H1 (cell line): ENCODE results near the gene TCEANC2. TPM values are rescaled to one million over a fixed set of nuclear protein-coding genes. Genes with fewer than 3 reads are reported as not detected.
"Not testable (repeated sequence)": the region's sequence is repeated elsewhere in the genome, so short reads cannot be mapped to it uniquely, and the experiment has no call there.

Experiments used
- CTCF ChIA-PET: fragments of 300-600 bp; sonication (Branson Sonifier 250); formaldehyde crosslinking; loops from one replicate; lab custom pipeline; 2021; ENCODE audit not compliant: partially characterized antibody; lab: Charles Lee
- POLR2A ChIA-PET: fragments of 300-600 bp; sonication (Branson Sonifier 250); formaldehyde crosslinking; loops from one replicate; lab custom pipeline; 2021; ENCODE audit warnings: inconsistent platforms; ENCODE audit not compliant: partially characterized antibody; lab: Charles Lee
- DNase-seq, 2 experiments: peaks; one replicate each; pipeline versions ENCODE4 v3.0.0 to v3.0.0-alpha.2; 2010 to 2022; ENCODE audit warnings: low spot score in 2 of 2, low read depth in 1 of 2, mixed read lengths in 1 of 2
- FAIRE-seq: peaks from 2 replicates; lab custom pipeline; 2011; peaks lifted over from hg19 to GRCh38; lab: Jason Lieb, UNC
- H2AFZ ChIP-seq: 2 replicates; pipeline ENCODE4 v1.8.1; 2012; ENCODE audit warnings: low read length, inconsistent platforms
- H2AK5ac ChIP-seq: 2 replicates; pipeline ENCODE4 v1.6.1; 2013; ENCODE audit warnings: low read depth, low read length
- H2BK120ac ChIP-seq: replicated peaks from 2 replicates; pipeline ENCODE3; 2013; ENCODE audit warnings: low read depth, low read length, inconsistent platforms
- H2BK12ac ChIP-seq: 2 replicates; pipeline ENCODE4 v1.6.1; 2013; ENCODE audit warnings: low read depth, low read length
- H2BK15ac ChIP-seq: 2 replicates; pipeline ENCODE4 v1.6.1; 2013; ENCODE audit warnings: low read length
- H2BK20ac ChIP-seq: 2 replicates; pipeline ENCODE4 v1.6.1; 2013; ENCODE audit warnings: low read length
- H2BK5ac ChIP-seq: 2 replicates; pipeline ENCODE4 v1.6.1; 2013; ENCODE audit warnings: low read depth, low read length
- H3K14ac ChIP-seq: 2 replicates; pipeline ENCODE4 v1.6.1; 2013; ENCODE audit warnings: inconsistent platforms; ENCODE audit not compliant: insufficient read length
- H3K18ac ChIP-seq: 2 replicates; pipeline ENCODE4 v1.6.1; 2013; ENCODE audit warnings: low read length; ENCODE audit errors: extremely low read depth
- H3K23ac ChIP-seq: 2 replicates; pipeline ENCODE4 v1.6.1; 2013; ENCODE audit warnings: inconsistent platforms; ENCODE audit not compliant: insufficient read length
- H3K23me2 ChIP-seq: 2 replicates; pipeline ENCODE4 v1.6.1; 2013; ENCODE audit warnings: low read depth, low read length
- H3K27ac ChIP-seq: 2 replicates; pipeline ENCODE4 v1.6.1; 2011; ENCODE audit warnings: low read depth, low read length, inconsistent platforms
- H3K27me3 ChIP-seq, 4 experiments: replicated peaks in 1 of 4; 1 replicate in 1 of 4; 2 replicates in 3 of 4; pipeline versions ENCODE4 v1.6.1 to v1.8.1; 2011 to 2013; ENCODE audit warnings: low read length in 3 of 4, mild to moderate bottlenecking in 3 of 4, inconsistent platforms in 2 of 4, mixed read lengths in 2 of 4, moderate library complexity in 1 of 4; ENCODE audit not compliant: control insufficient read depth in 3 of 4, insufficient read depth in 3 of 4; ENCODE audit errors: extremely low read depth in 1 of 4
- H3K36me3 ChIP-seq, 4 experiments: 2 replicates each; pipeline versions ENCODE4 v1.6.1 to v1.8.1; 2011 to 2013; ENCODE audit warnings: mild to moderate bottlenecking in 4 of 4, low read length in 3 of 4, moderate library complexity in 2 of 4, control low read depth in 1 of 4, inconsistent platforms in 1 of 4; ENCODE audit not compliant: insufficient read depth in 4 of 4, control insufficient read depth in 2 of 4
- H3K4ac ChIP-seq: replicated peaks from 2 replicates; pipeline ENCODE3; 2013; ENCODE audit warnings: low read length, low read depth, mixed read lengths, inconsistent platforms; ENCODE audit not compliant: insufficient read length
- H3K4me1 ChIP-seq, 4 experiments: replicated peaks in 1 of 4; 1 replicate in 1 of 4; 2 replicates in 3 of 4; pipeline versions ENCODE4 v1.6.1 to v1.8.1; 2011 to 2013; ENCODE audit warnings: low read length in 3 of 4, inconsistent platforms in 2 of 4, mixed read lengths in 1 of 4; ENCODE audit not compliant: insufficient read depth in 4 of 4, control insufficient read depth in 3 of 4
- H3K4me2 ChIP-seq, 2 experiments: 2 replicates each; pipeline versions ENCODE4 v1.6.1 to v1.8.1; 2011 to 2013; ENCODE audit warnings: low read depth in 2 of 2, low read length in 2 of 2, control low read depth in 1 of 2, inconsistent platforms in 1 of 2, mild to moderate bottlenecking in 1 of 2; ENCODE audit not compliant: insufficient read depth in 1 of 2
- H3K4me3 ChIP-seq, 4 experiments: fragments of 200-600, 300-600 bp in 1 of 4; sonication (generic), shearing (Covaris generic), sonication (Bioruptor Twin) in 1 of 4; 2 replicates each; pipeline versions ENCODE4 v1.5.1 to v1.8.1; 2011 to 2016; ENCODE audit warnings: low read length in 4 of 4, low read depth in 3 of 4, control low read depth in 2 of 4, inconsistent platforms in 2 of 4, mild to moderate bottlenecking in 2 of 4, mixed read lengths in 1 of 4, moderate library complexity in 1 of 4; ENCODE audit not compliant: insufficient read depth in 2 of 4; ENCODE audit errors: extremely low read depth in 1 of 4
- H3K56ac ChIP-seq: replicated peaks from 2 replicates; pipeline ENCODE3; 2013; ENCODE audit warnings: low read depth, mild to moderate bottlenecking, mixed read lengths, low read length, inconsistent platforms; ENCODE audit not compliant: insufficient read length
- H3K79me1 ChIP-seq: 2 replicates; pipeline ENCODE4 v1.6.1; 2013; ENCODE audit warnings: low read depth, low read length, control low read depth
- H3K79me2 ChIP-seq, 2 experiments: 2 replicates each; pipeline versions ENCODE4 v1.6.1 to v1.8.1; 2012 to 2013; ENCODE audit warnings: low read length in 2 of 2, mild to moderate bottlenecking in 2 of 2, inconsistent platforms in 1 of 2; ENCODE audit not compliant: insufficient read depth in 2 of 2, control insufficient read depth in 1 of 2
- H3K9ac ChIP-seq, 4 experiments: replicated peaks in 1 of 4; 1 replicate in 1 of 4; 2 replicates in 3 of 4; pipeline versions ENCODE4 v1.6.1 to v1.8.1; 2011 to 2013; ENCODE audit warnings: low read depth in 3 of 4, low read length in 3 of 4, control low read depth in 2 of 4, mild to moderate bottlenecking in 2 of 4, moderate library complexity in 2 of 4, inconsistent platforms in 1 of 4; ENCODE audit errors: extremely low read depth in 1 of 4
- H3K9me3 ChIP-seq, 2 experiments: 2 replicates each; pipeline versions ENCODE4 v1.6.1 to v1.8.1; 2012 to 2013; ENCODE audit warnings: mild to moderate bottlenecking in 2 of 2, moderate library complexity in 2 of 2, control low read depth in 1 of 2, inconsistent platforms in 1 of 2, low read depth in 1 of 2, low read length in 1 of 2, mixed read lengths in 1 of 2; ENCODE audit not compliant: insufficient read depth in 2 of 2
- H4K20me1 ChIP-seq, 2 experiments: replicated peaks in 1 of 2; 2 replicates each; pipeline versions ENCODE3 to v1.8.1; 2011 to 2013; ENCODE audit warnings: inconsistent platforms in 2 of 2, low read length in 2 of 2, mild to moderate bottlenecking in 1 of 2; ENCODE audit not compliant: insufficient read depth in 2 of 2, control insufficient read depth in 1 of 2
- H4K5ac ChIP-seq: 2 replicates; pipeline ENCODE4 v1.6.1; 2013; ENCODE audit warnings: low read length, low read depth, mixed read lengths, inconsistent platforms; ENCODE audit not compliant: insufficient read length
- H4K8ac ChIP-seq: 2 replicates; pipeline ENCODE4 v1.8.0; 2013; ENCODE audit warnings: mild to moderate bottlenecking, moderate library complexity, low read length, inconsistent platforms; ENCODE audit not compliant: insufficient read depth; ENCODE audit errors: extremely low read depth
- H4K91ac ChIP-seq: replicated peaks from 2 replicates; pipeline ENCODE3; 2013; ENCODE audit warnings: low read length, mixed read lengths, inconsistent platforms; ENCODE audit not compliant: insufficient read length
- WGBS, 2 experiments: shearing (Covaris generic) in 1 of 2; methylation state at CpG; one replicate each; pipeline versions ENCODE4 v1.1.6 to v1.1.7; 2013 to 2015; ENCODE audit warnings: low lambda C conversion rate in 2 of 2, mixed read lengths in 2 of 2, inconsistent platforms in 1 of 2, low coverage in 1 of 2, missing lambda C conversion rate in 1 of 2; ENCODE audit not compliant: insufficient replicate concordance in 2 of 2, insufficient coverage in 1 of 2, insufficient read length in 1 of 2; ENCODE audit errors: extremely low coverage in 1 of 2, missing lambda C conversion rate in 1 of 2; 5-methylcytosine and 5-hydroxymethylcytosine counted together
- polyA plus RNA-seq, 7 experiments: library from polyadenylated mRNA; depleted of rRNA in 3 of 7; stranded (reverse) in 5 of 7; unstranded in 2 of 7; fragments of >200 nt in 5 of 7; fragments of 200-250 nt in 2 of 7; gene quantifications; 1 replicate in 5 of 7; 2 replicates in 1 of 7; 4 replicates in 1 of 7; pipeline versions ENCODE4 v1.2.1 to v1.2.3, GENCODE V29; 2011 to 2013; ENCODE audit warnings: missing spikeins in 2 of 7, mixed read lengths in 2 of 7
- total RNA-seq: library from RNA; stranded (reverse); fragmentation: NEBNext Ultra II Directional; extraction: Animal tissue kit (Norgen Biotek cat#: 25700); gene quantifications from 2 replicates; pipeline ENCODE4 v1.2.1, GENCODE V29; 2021

Gene TCEANC2
- total and polyA plus RNA-seq, 2 of the 8 experiments (the other 6 are each of a cell fraction or from before 2014, with no cell fraction given): 4.2 to 8.2 TPM

- ChIA-PET CTCF (interaction anchor here (0.8 to 1.7 kb wide), 5 partner anchors 14 to 595 kb away, joined by 3 to 7 read pairs (median 4); no protein-coding TSS in a partner anchor), POLR2A (interaction anchor here (0.7 kb wide), 1 partner anchor 656 kb away, joined by 3 read pairs; no protein-coding TSS in a partner anchor)
- whole genome bisulfite sequencing, 2 experiments: 97% methylated on average over 8 of the region's 9 CpGs; no CpG with 5 or more reads in 1 of the 2 experiments
Observed at GRCh38 chr1:54104613-54105012, 51.2 kb downstream of the TCEANC2 start.

More at GRCh38 chr1:54104613-54105012, 51.2 kb downstream of the TCEANC2 start:
- DNase-seq: peak in 1 of 2 experiments; percentile 27
- FAIRE-seq, H4K20me1 ChIP-seq, H2BK12ac ChIP-seq, H2BK15ac ChIP-seq, H3K18ac ChIP-seq, H3K4me3 ChIP-seq, H2BK20ac ChIP-seq, H3K27me3 ChIP-seq, H3K9me3 ChIP-seq, H3K56ac ChIP-seq, H3K23me2 ChIP-seq, H3K79me2 ChIP-seq, H2AFZ ChIP-seq, H3K9ac ChIP-seq, H3K14ac ChIP-seq, H2BK120ac ChIP-seq, H3K27ac ChIP-seq, H3K36me3 ChIP-seq, H3K4me1 ChIP-seq, H4K91ac ChIP-seq, H2BK5ac ChIP-seq, H3K23ac ChIP-seq, H2AK5ac ChIP-seq, H4K8ac ChIP-seq, H3K79me1 ChIP-seq, H4K5ac ChIP-seq, H3K4me2 ChIP-seq, H3K4ac ChIP-seq: not testable (repeated sequence)
